ENCODE measurements around the gene ALX4. TPM values are rescaled to one million over a fixed set of nuclear protein-coding genes. Genes with fewer than 3 reads are reported as not detected.

The ALX4 gene
- polyA plus RNA-seq, 2 of the 4 experiments (the other 2 are of a cell fraction), result 1.00 to 5.6 TPM

DNA sequence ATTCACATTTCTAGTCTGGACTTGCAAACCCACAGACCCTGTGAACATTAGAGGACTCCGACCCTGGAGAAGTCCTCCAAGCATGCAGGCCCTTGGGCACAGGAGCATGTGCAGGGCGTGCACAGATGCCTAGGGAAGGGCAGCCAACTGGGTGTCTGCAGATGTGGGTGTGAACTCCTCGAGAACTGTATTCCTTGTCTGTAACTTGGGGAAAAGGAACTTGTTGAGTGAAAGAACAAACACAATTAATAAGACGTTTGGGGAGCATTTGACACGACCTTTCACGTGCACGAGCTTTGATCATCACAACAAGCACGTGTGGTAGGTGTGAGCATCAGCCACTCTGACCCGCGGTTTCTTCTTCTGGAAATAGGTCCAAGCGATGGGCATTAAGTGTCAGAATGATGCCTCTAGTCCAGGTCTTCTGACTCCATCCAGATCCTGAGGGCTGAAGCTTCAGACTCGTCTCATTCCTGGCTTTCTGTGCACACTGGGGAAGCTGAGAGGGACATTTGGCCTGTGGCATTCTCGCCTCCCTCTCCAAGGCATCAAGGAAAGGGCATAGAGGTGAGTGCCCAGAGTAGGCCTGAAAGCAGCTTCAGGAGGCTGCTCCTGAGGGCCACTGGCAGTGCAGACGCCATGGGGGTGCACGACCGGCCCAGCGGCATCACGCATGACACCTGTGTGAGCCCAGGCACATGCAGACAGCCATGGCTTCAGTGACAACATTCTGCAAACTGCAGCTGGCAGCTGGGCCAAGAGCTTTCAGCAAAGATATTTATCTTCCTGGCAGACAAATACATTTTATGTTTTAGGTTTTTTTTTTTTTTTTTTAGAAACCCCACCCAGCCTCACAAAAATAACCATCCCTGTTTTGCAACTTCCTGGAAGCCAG lies 32.5 kb downstream of the ALX4 start:
- WGBS (ENCODE audit: missing lambda C conversion rate), result 60% methylated on average over 18 of the region's 18 CpGs
- ChIA-PET CTCF (interaction anchor here (1.5 to 2.6 kb wide), 6 partner anchors 9 to 278 kb away, joined by 3 to 16 read pairs (median 4); no protein-coding TSS in a partner anchor), POLR2A (no interaction called here)
- Histone ChIP-seq H3K9me3 (no peaks in the 10 kb centered on the region), H3K27ac (no peak overlapping the region), H3K4me1 (no peaks in the 10 kb centered on the region), H3K4me3 (no peak overlapping the region), H3K4me2 (no peak overlapping the region)
- no peak for DNase-seq (ENCODE audit: low read depth in 1 of 2, low spot score in 1 of 2)
- TF ChIP-seq, protein P1, sequence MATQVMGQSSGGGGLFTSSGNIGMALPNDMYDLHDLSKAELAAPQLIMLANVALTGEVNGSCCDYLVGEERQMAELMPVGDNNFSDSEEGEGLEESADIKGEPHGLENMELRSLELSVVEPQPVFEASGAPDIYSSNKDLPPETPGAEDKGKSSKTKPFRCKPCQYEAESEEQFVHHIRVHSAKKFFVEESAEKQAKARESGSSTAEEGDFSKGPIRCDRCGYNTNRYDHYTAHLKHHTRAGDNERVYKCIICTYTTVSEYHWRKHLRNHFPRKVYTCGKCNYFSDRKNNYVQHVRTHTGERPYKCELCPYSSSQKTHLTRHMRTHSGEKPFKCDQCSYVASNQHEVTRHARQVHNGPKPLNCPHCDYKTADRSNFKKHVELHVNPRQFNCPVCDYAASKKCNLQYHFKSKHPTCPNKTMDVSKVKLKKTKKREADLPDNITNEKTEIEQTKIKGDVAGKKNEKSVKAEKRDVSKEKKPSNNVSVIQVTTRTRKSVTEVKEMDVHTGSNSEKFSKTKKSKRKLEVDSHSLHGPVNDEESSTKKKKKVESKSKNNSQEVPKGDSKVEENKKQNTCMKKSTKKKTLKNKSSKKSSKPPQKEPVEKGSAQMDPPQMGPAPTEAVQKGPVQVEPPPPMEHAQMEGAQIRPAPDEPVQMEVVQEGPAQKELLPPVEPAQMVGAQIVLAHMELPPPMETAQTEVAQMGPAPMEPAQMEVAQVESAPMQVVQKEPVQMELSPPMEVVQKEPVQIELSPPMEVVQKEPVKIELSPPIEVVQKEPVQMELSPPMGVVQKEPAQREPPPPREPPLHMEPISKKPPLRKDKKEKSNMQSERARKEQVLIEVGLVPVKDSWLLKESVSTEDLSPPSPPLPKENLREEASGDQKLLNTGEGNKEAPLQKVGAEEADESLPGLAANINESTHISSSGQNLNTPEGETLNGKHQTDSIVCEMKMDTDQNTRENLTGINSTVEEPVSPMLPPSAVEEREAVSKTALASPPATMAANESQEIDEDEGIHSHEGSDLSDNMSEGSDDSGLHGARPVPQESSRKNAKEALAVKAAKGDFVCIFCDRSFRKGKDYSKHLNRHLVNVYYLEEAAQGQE (IDR thresholded peaks at IDR 0.05), result no peak
- TF ChIP-seq ZNF302 (CRISPR knock-in tag; IDR thresholded peaks at IDR 0.05) (no peak), HOXA7 (CRISPR knock-in tag; IDR thresholded peaks at IDR 0.05) (no peak), TP53 (CRISPR knock-in tag; IDR thresholded peaks at IDR 0.05) (no peak), CHD4 (IDR thresholded peaks at IDR 0.05; ENCODE audit: borderline replicate concordance) (no peak), NPAS2 (CRISPR knock-in tag; IDR thresholded peaks at IDR 0.05; ENCODE audit: borderline replicate concordance) (no peak), CBX8 (IDR thresholded peaks at IDR 0.05) (no peak), PHF8 (IDR thresholded peaks at IDR 0.05; ENCODE audit: borderline replicate concordance, low read depth) (no peak)
- FAIRE-seq, result no peak
- no peak for ATAC-seq

GRCh38 chr11:44275961-44276550 lies 33.9 kb downstream of the ALX4 start:
- 60% methylated on average over 7 of the region's 7 CpGs for WGBS (ENCODE audit: missing lambda C conversion rate)

GRCh38 chr11:44275241-44275640 lies 34.7 kb downstream of the ALX4 start:
- TF ChIP-seq FOXS1 (CRISPR knock-in tag; IDR thresholded peaks at IDR 0.05) (no peak), KDM1A (IDR thresholded peaks at IDR 0.05; ENCODE audit: low read depth) (no peak), POLR2A (IDR thresholded peaks at IDR 0.05; ENCODE audit: low read length) (no peak), EHF (CRISPR knock-in tag; IDR thresholded peaks at IDR 0.05) (no peak), RAD21 (conservative IDR thresholded peaks at IDR 0.05 in 1 of 2, IDR thresholded peaks at IDR 0.05 in 1 of 2) (no peak)
- TF ChIP-seq, protein P2, sequence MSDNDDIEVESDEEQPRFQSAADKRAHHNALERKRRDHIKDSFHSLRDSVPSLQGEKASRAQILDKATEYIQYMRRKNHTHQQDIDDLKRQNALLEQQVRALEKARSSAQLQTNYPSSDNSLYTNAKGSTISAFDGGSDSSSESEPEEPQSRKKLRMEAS (IDR thresholded peaks at IDR 0.05), result no peak
- H3K4me3 ChIP-seq, result no peak overlapping the region
- 92% methylated on average over 10 of the region's 10 CpGs for WGBS (ENCODE audit: missing lambda C conversion rate)
- H3K4me2 ChIP-seq, result no peak overlapping the region
- ChIA-PET POLR2A (no interaction called here), CTCF (interaction anchor here (0.5 to 5.9 kb wide), 8 partner anchors 11 to 532 kb away, joined by 3 to 38 read pairs (median 3); no protein-coding TSS in a partner anchor)
- FAIRE-seq (no peak), DNase-seq (ENCODE audit: low read depth in 1 of 2, low spot score in 1 of 2) (no peak), ATAC-seq (no peak)
- no peaks in the 10 kb centered on the region for H3K9me3 ChIP-seq
- H3K27ac ChIP-seq, result no peak overlapping the region
- no peaks in the 10 kb centered on the region for H3K4me1 ChIP-seq

More at GRCh38 chr11:44275961-44276550, 33.9 kb downstream of the ALX4 start:
- H3K9me3 ChIP-seq, result no peaks in the 10 kb centered on the region
- H3K27ac ChIP-seq, result no peak overlapping the region
- H3K4me1 ChIP-seq, result no peaks in the 10 kb centered on the region
- TF ChIP-seq KDM5A (IDR thresholded peaks at IDR 0.05), result no peak
- no peak for TF ChIP-seq SREBF2 (IDR thresholded peaks at IDR 0.05)
- TF ChIP-seq PHF8 (IDR thresholded peaks at IDR 0.05; ENCODE audit: borderline replicate concordance, low read depth), result no peak
- TF ChIP-seq RNF2 (IDR thresholded peaks at IDR 0.05; ENCODE audit: borderline replicate concordance, low read depth), result no peak
- no peak for TF ChIP-seq JUNB (IDR thresholded peaks at IDR 0.05)
- TF ChIP-seq CBX2 (IDR thresholded peaks at IDR 0.05; ENCODE audit: borderline replicate concordance, low read depth), result no peak
- TF ChIP-seq NR3C1 (IDR thresholded peaks at IDR 0.05), result no peak
- no peak for FAIRE-seq
- DNase-seq (ENCODE audit: low read depth in 1 of 2, low spot score in 1 of 2), result no peak
- ATAC-seq, result no peak
- no peak overlapping the region for H3K4me3 ChIP-seq
- ChIA-PET POLR2A (no interaction called here), CTCF (interaction anchor here (1.0 to 5.9 kb wide), 10 partner anchors 10 to 281 kb away, joined by 3 to 38 read pairs (median 4); no protein-coding TSS in a partner anchor)
- H3K4me2 ChIP-seq, result no peak overlapping the region

All from A549 (cell line).